Measurements from ENCODE around the gene VTI1A. TPM values are rescaled to one million over a fixed set of nuclear protein-coding genes. Genes with fewer than 3 reads are reported as not detected.

The VTI1A gene
- total and polyA plus RNA-seq, 2 of the 13 experiments (the other 11 are each of a cell fraction or from before 2014, with no cell fraction given) = 11.7 to 32.7 TPM

DNA sequence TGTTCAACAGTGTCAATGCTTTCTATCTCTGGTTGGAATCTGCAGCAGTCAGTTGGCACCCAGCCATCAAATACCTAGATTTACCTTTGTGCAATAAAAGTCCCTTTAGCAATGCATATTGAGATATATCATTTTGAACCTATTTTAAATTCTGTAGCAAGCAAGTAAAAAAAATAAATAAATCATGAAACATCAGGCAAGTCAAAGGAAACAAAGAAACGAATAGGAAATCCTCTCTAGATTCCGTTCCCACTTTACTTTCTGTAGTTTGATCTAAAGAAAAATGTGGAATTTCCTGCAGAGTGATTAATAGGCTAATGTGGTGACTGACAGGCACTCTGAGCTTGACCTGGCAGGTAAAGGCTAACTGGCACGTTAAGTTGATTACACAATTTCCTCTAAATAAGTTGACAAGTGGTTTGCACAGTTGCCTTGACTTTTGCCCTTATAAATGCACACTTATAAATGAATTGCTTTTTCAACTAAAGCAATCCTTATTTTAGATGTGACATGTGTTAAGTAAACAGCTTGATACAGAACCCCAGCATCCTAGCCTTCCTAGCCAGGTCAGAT, 294.9 kb downstream of the VTI1A start (continued):
- TF ChIP-seq ZNF609 (CRISPR knock-in tag; IDR thresholded peaks at IDR 0.05; ENCODE audit: borderline replicate concordance) (peak; percentile 94), MBNL3 (CRISPR knock-in tag; conservative IDR thresholded peaks at IDR 0.05) (no peak), TAF1 (CRISPR knock-in tag; IDR thresholded peaks at IDR 0.05) (no peak), ZFP82 (CRISPR knock-in tag; IDR thresholded peaks at IDR 0.05; ENCODE audit: borderline replicate concordance) (no peak), ZSCAN21 (CRISPR knock-in tag; IDR thresholded peaks at IDR 0.05; ENCODE audit: borderline replicate concordance) (no peak), ISL2 (CRISPR knock-in tag; IDR thresholded peaks at IDR 0.05) (peak; percentile 89), CENPT (CRISPR knock-in tag; IDR thresholded peaks at IDR 0.05; ENCODE audit: low read depth) (no peak), USF2 (IDR thresholded peaks at IDR 0.05; ENCODE audit: low read depth, low read length) (no peak), USF2 (CRISPR knock-in tag; IDR thresholded peaks at IDR 0.05; ENCODE audit: borderline replicate concordance) (no peak), ZNF660 (CRISPR knock-in tag; IDR thresholded peaks at IDR 0.05; ENCODE audit: borderline replicate concordance, low read depth) (no peak), ZBTB1 (CRISPR knock-in tag; IDR thresholded peaks at IDR 0.05; ENCODE audit: borderline replicate concordance) (no peak), CSRNP1 (CRISPR knock-in tag; IDR thresholded peaks at IDR 0.05) (no peak), GTF3A (CRISPR knock-in tag; conservative IDR thresholded peaks at IDR 0.05) (no peak), FOSL2 (CRISPR knock-in tag; IDR thresholded peaks at IDR 0.05) (peak; percentile 74), EED (CRISPR knock-in tag; IDR thresholded peaks at IDR 0.05) (no peak), ZNF550 (CRISPR knock-in tag; IDR thresholded peaks at IDR 0.05; ENCODE audit: borderline replicate concordance) (no peak), RBM22 (optimal IDR thresholded peaks at IDR 0.05; ENCODE audit: low read length) (no peak), NFKB2 (CRISPR knock-in tag; IDR thresholded peaks at IDR 0.05; ENCODE audit: borderline replicate concordance) (no peak), AKAP8 (CRISPR knock-in tag; IDR thresholded peaks at IDR 0.05) (no peak)
- TF ChIP-seq, protein P1, sequence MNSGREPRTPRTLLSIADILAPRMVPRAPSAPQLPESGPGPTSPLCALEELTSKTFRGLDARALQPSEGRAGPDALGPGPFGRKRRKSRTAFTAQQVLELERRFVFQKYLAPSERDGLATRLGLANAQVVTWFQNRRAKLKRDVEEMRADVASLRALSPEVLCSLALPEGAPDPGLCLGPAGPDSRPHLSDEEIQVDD (CRISPR knock-in tag; IDR thresholded peaks at IDR 0.05; ENCODE audit: borderline replicate concordance) = no peak

Measured in HepG2 (cell line).